ENCODE measurements around the gene PSD2. TPM values are rescaled to one million over a fixed set of nuclear protein-coding genes. Genes with fewer than 3 reads are reported as not detected.

PSD2 gene
- total and polyA plus RNA-seq, 2 of the 13 experiments (the other 11 are each of a cell fraction or from before 2014, with no cell fraction given), result 0.07 TPM; not detected in 1

GRCh38 chr5:139765409-139766217 lies 30.0 kb upstream of the PSD2 start (continued):
- TF ChIP-seq, protein P1, sequence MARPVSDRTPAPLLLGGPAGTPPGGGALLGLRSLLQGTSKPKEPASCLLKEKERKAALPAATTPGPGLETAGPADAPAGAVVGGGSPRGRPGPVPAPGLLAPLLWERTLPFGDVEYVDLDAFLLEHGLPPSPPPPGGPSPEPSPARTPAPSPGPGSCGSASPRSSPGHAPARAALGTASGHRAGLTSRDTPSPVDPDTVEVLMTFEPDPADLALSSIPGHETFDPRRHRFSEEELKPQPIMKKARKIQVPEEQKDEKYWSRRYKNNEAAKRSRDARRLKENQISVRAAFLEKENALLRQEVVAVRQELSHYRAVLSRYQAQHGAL (CRISPR knock-in tag; IDR thresholded peaks at IDR 0.05; ENCODE audit: not compliant biosample characterization), result no peak
- TF ChIP-seq ZBTB43 (CRISPR knock-in tag; conservative IDR thresholded peaks at IDR 0.05) (0 out of 2 replicates have a peak, but pooled peaks have one; percentile 56), THAP11 (CRISPR knock-in tag; IDR thresholded peaks at IDR 0.05) (no peak), FOXM1 (CRISPR knock-in tag; IDR thresholded peaks at IDR 0.05) (no peak), SSRP1 (CRISPR knock-in tag; IDR thresholded peaks at IDR 0.05) (no peak), LCORL (IDR thresholded peaks at IDR 0.05) (no peak), LCORL (CRISPR knock-in tag; IDR thresholded peaks at IDR 0.05) (peak; percentile 88; the same call in 1 of the 2 replicates), NR2F2 (IDR thresholded peaks at IDR 0.05; ENCODE audit: borderline replicate concordance, low read depth) (0 out of 2 replicates have a peak, but pooled peaks have one; percentile 19), TSC22D2 (CRISPR knock-in tag; IDR thresholded peaks at IDR 0.05; ENCODE audit: borderline replicate concordance) (peak; percentile 77; the same call in 1 of the 2 replicates), HOXA3 (CRISPR knock-in tag; IDR thresholded peaks at IDR 0.05) (peak; percentile 45; the same call in 1 of the 2 replicates), POLR2A (IDR thresholded peaks at IDR 0.05; ENCODE audit: insufficient read depth in 1 of 2, low read depth in 2 of 2, low read length in 2 of 2) (no peak), JUNB (CRISPR knock-in tag; IDR thresholded peaks at IDR 0.05; ENCODE audit: borderline replicate concordance) (no peak), ZNF552 (CRISPR knock-in tag; IDR thresholded peaks at IDR 0.05; ENCODE audit: borderline replicate concordance) (no peak), ZNF17 (CRISPR knock-in tag; IDR thresholded peaks at IDR 0.05) (no peak)
- TF ChIP-seq, protein P2, sequence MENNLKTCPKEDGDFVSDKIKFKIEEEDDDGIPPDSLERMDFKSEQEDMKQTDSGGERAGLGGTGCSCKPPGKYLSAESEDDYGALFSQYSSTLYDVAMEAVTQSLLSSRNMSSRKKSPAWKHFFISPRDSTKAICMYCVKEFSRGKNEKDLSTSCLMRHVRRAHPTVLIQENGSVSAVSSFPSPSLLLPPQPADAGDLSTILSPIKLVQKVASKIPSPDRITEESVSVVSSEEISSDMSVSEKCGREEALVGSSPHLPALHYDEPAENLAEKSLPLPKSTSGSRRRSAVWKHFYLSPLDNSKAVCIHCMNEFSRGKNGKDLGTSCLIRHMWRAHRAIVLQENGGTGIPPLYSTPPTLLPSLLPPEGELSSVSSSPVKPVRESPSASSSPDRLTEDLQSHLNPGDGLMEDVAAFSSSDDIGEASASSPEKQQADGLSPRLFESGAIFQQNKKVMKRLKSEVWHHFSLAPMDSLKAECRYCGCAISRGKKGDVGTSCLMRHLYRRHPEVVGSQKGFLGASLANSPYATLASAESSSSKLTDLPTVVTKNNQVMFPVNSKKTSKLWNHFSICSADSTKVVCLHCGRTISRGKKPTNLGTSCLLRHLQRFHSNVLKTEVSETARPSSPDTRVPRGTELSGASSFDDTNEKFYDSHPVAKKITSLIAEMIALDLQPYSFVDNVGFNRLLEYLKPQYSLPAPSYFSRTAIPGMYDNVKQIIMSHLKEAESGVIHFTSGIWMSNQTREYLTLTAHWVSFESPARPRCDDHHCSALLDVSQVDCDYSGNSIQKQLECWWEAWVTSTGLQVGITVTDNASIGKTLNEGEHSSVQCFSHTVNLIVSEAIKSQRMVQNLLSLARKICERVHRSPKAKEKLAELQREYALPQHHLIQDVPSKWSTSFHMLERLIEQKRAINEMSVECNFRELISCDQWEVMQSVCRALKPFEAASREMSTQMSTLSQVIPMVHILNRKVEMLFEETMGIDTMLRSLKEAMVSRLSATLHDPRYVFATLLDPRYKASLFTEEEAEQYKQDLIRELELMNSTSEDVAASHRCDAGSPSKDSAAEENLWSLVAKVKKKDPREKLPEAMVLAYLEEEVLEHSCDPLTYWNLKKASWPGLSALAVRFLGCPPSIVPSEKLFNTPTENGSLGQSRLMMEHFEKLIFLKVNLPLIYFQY (CRISPR knock-in tag; IDR thresholded peaks at IDR 0.05; ENCODE audit: borderline replicate concordance), result peak; percentile 67; the same call in 1 of the 2 replicates
- TF ChIP-seq, protein P3, sequence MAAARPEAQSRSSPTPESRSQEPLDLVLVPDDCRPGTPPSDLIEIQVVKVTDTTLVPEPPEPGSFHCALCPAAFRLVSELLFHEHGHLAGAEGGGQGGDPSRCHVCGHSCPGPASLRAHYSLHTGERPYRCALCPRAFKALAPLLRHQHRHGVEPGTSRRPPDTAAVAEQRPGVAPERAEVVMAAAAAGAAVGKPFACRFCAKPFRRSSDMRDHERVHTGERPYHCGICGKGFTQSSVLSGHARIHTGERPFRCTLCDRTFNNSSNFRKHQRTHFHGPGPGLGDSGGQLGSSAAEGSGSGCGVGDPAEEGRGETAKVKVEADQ (CRISPR knock-in tag; IDR thresholded peaks at IDR 0.05; ENCODE audit: borderline replicate concordance), result no peak
- TF ChIP-seq, protein P4, sequence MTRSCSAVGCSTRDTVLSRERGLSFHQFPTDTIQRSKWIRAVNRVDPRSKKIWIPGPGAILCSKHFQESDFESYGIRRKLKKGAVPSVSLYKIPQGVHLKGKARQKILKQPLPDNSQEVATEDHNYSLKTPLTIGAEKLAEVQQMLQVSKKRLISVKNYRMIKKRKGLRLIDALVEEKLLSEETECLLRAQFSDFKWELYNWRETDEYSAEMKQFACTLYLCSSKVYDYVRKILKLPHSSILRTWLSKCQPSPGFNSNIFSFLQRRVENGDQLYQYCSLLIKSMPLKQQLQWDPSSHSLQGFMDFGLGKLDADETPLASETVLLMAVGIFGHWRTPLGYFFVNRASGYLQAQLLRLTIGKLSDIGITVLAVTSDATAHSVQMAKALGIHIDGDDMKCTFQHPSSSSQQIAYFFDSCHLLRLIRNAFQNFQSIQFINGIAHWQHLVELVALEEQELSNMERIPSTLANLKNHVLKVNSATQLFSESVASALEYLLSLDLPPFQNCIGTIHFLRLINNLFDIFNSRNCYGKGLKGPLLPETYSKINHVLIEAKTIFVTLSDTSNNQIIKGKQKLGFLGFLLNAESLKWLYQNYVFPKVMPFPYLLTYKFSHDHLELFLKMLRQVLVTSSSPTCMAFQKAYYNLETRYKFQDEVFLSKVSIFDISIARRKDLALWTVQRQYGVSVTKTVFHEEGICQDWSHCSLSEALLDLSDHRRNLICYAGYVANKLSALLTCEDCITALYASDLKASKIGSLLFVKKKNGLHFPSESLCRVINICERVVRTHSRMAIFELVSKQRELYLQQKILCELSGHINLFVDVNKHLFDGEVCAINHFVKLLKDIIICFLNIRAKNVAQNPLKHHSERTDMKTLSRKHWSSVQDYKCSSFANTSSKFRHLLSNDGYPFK (CRISPR knock-in tag; IDR thresholded peaks at IDR 0.05; ENCODE audit: borderline replicate concordance), result peak; percentile 51; the same call in 1 of the 2 replicates

Data from HepG2 (cell line).